OCI-LY3 (cell line): ENCODE results near the gene SH3RF3.

Experiments
- H2AFZ ChIP-seq: fragments of 200-600, 300-600 bp; shearing (Covaris generic); 2 replicates; pipeline ENCODE4 v1.6.0; 2014; ENCODE audit warnings: antibody characterized with exemption, low read depth, low read length
- H3K27ac ChIP-seq: fragments of 200-600, 300-600 bp; sonication (generic); 2 replicates; pipeline ENCODE4 v1.5.1; 2014; ENCODE audit warnings: mild to moderate bottlenecking, low read length, moderate library complexity, mixed read lengths
- H3K27me3 ChIP-seq: fragments of 200-600, 300-600 bp; sonication (generic); 2 replicates; pipeline ENCODE4 v1.6.1; 2014; ENCODE audit warnings: low read depth, low read length, mixed read lengths
- H3K36me3 ChIP-seq: fragments of 200-600, 300-600 bp; sonication (generic); replicated peaks from 2 replicates; pipeline ENCODE3; 2014; ENCODE audit warnings: low read depth, low read length, mixed read lengths
- H3K4me1 ChIP-seq: fragments of 300-600, 200-600 bp; sonication (generic); 2 replicates; pipeline ENCODE4 v1.6.1; 2014; ENCODE audit warnings: low read length, mixed read lengths
- H3K4me2 ChIP-seq: fragments of 200-600, 300-600 bp; sonication (generic); 2 replicates; pipeline ENCODE4 v1.6.1; 2014; ENCODE audit warnings: low read length, mixed read lengths
- H3K4me3 ChIP-seq: fragments of 300-600, 200-600 bp; sonication (generic); 2 replicates; pipeline ENCODE4 v1.5.1; 2014; ENCODE audit warnings: antibody characterized with exemption, mild to moderate bottlenecking, low read length, moderate library complexity
- H3K79me2 ChIP-seq: fragments of 300-600, 200-600 bp; shearing (Covaris generic); 2 replicates; pipeline ENCODE4 v1.6.1; 2014; ENCODE audit warnings: mild to moderate bottlenecking, low read length, mixed read lengths
- H3K9ac ChIP-seq: fragments of 300-600, 200-600 bp; shearing (Covaris generic); 2 replicates; pipeline ENCODE4 v1.6.0; 2014; ENCODE audit warnings: mild to moderate bottlenecking, low read length, moderate library complexity
- H3K9me3 ChIP-seq: fragments of 200-600, 300-600 bp; shearing (Covaris generic); 2 replicates; pipeline ENCODE4 v1.6.1; 2014; ENCODE audit warnings: low read length, mixed read lengths; ENCODE audit not compliant: insufficient read depth
- H4K20me1 ChIP-seq: fragments of 200-600, 300-600 bp; sonication (generic); 2 replicates; pipeline ENCODE4 v1.6.1; 2016; ENCODE audit warnings: low read length, mixed read lengths; ENCODE audit not compliant: insufficient read depth
- EZH2phosphoT487 ChIP-seq: fragments of 200-600 bp; shearing (Covaris generic); IDR thresholded peaks from 2 replicates; pipeline ENCODE4 v1.6.1; 2018; ENCODE audit warnings: antibody characterized with exemption, mixed run types, low read depth
- TF ChIP-seq, protein P1 (sequence below): fragments of 200-600, 300-600 bp; sonication (generic); IDR thresholded peaks from 2 replicates; pipeline ENCODE4 v1.5.1; 2014; ENCODE audit warnings: antibody characterized with exemption, low read length, low read depth

Gene SH3RF3

DNA sequence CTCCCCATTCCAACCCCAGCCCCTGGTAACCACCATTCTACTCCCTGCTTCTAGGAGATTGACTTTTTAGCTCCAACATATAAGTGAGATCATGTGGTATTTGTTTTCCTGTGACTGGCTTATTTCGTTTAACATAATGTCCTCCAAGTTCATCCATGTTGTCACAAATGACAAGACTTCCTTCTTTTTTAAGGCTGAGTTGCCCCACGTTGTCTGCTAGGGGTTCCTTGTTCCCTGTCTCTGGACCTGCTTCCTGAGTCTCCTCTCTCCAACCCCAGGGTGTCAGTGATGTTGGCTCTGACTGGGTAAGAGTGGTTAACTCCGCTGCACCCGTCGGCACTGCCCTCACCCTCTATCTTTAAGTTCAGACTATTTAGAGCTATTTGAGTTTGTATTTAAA lies 175.2 kb downstream of the SH3RF3 start:
- H4K20me1 ChIP-seq, result no peaks in the 10 kb centered on the region
- no peak overlapping the region for H2AFZ ChIP-seq
- H3K4me2 ChIP-seq, result no peak overlapping the region
- H3K4me1 ChIP-seq, result no peaks in the 10 kb centered on the region
- no peak overlapping the region for H3K4me3 ChIP-seq
- H3K27ac ChIP-seq, result no peak overlapping the region
- H3K9ac ChIP-seq, result no peak overlapping the region
- no peaks in the 10 kb centered on the region for H3K79me2 ChIP-seq
- H3K9me3 ChIP-seq, result no peaks in the 10 kb centered on the region
- no peak for TF ChIP-seq EZH2phosphoT487
- TF ChIP-seq, protein P1, sequence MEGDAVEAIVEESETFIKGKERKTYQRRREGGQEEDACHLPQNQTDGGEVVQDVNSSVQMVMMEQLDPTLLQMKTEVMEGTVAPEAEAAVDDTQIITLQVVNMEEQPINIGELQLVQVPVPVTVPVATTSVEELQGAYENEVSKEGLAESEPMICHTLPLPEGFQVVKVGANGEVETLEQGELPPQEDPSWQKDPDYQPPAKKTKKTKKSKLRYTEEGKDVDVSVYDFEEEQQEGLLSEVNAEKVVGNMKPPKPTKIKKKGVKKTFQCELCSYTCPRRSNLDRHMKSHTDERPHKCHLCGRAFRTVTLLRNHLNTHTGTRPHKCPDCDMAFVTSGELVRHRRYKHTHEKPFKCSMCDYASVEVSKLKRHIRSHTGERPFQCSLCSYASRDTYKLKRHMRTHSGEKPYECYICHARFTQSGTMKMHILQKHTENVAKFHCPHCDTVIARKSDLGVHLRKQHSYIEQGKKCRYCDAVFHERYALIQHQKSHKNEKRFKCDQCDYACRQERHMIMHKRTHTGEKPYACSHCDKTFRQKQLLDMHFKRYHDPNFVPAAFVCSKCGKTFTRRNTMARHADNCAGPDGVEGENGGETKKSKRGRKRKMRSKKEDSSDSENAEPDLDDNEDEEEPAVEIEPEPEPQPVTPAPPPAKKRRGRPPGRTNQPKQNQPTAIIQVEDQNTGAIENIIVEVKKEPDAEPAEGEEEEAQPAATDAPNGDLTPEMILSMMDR, result no peak
- H3K27me3 ChIP-seq, result no peaks in the 10 kb centered on the region
- H3K36me3 ChIP-seq, result no peaks in the 10 kb centered on the region

DNA sequence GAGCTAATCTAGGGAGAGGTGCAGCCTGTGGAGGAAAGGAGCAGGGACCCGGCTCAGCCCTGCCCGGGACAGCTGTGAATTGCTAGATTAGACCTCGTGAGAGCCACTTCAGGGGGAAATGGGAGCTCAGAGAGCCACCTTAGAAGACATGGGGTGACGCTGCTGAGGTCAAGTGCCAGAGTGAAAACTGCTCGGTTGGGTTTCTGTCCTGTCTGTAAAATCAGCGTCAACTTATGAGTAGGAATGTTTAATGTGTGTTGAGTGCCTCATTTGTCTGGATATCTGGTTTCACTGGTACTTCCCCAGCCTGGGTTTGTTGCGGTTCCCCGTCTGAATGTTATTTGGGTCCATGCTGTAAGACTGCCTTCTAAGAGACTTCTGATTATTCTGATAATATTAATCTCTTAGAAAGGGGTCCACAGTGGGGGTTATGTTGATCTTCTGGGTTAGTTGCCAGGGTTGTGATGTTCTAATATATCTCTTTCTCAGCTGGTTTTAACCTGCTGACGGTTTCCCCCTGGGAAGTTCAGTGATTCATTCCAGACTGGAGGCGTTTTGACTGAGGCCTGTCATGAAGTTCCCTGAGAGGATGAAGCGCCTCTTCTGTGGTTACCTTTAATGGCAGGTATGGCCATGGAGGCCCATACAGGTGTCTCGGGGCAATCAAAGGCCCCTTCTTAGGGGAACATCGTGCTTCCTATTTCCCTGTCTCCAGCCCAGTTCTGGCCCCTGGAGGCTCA lies 175.9 kb downstream of the SH3RF3 start:
- Histone ChIP-seq H3K4me1 (no peaks in the 10 kb centered on the region), H3K27me3 (no peaks in the 10 kb centered on the region), H3K4me3 (no peak overlapping the region), H3K4me2 (no peak overlapping the region), H3K36me3 (no peaks in the 10 kb centered on the region), H3K79me2 (no peaks in the 10 kb centered on the region), H2AFZ (no peak overlapping the region), H3K9me3 (no peaks in the 10 kb centered on the region), H4K20me1 (no peaks in the 10 kb centered on the region), H3K9ac (no peak overlapping the region), H3K27ac (no peak overlapping the region)
- TF ChIP-seq, protein P1, result no peak
- no peak for TF ChIP-seq EZH2phosphoT487

DNA sequence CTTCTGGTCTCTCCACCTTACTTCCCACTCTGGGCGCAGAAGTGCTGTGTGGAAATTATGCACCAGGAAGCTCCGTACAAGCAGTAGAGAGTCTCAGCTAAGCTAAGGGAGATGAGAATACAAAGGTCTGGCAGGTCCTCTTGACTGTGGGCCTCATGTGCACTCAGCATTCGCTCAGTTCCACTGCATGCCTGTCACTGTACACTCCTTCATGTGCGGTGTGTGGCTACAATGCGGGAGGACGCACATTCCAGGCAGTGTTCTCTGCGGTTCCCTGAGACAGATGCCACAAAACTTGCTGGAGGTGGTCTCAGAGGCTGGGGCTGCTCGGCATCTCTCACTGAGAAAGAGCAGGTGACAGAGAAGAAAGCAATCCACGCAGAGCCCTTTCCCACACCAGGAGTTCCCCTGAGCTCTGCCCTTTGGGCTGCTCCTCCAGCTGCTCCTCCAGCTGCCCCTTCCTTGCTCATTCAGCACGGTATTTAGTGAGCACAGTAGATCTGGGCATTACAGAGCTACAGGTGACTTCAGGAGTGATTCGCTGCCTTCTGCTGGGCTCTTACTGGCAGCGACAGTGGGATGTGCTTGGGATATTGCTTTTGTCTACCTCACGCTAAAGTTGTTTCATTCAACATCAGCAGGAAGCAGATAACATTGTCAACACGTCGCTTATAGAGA lies 176.6 kb downstream of the SH3RF3 start:
- TF ChIP-seq, protein P1, result no peak
- no peak for TF ChIP-seq EZH2phosphoT487
- Histone ChIP-seq H3K4me2 (no peak overlapping the region), H3K4me1 (no peaks in the 10 kb centered on the region), H4K20me1 (no peaks in the 10 kb centered on the region), H3K27me3 (no peaks in the 10 kb centered on the region), H2AFZ (no peak overlapping the region), H3K4me3 (no peak overlapping the region), H3K36me3 (no peaks in the 10 kb centered on the region), H3K9me3 (no peaks in the 10 kb centered on the region), H3K79me2 (no peaks in the 10 kb centered on the region), H3K9ac (no peak overlapping the region), H3K27ac (no peak overlapping the region)

DNA sequence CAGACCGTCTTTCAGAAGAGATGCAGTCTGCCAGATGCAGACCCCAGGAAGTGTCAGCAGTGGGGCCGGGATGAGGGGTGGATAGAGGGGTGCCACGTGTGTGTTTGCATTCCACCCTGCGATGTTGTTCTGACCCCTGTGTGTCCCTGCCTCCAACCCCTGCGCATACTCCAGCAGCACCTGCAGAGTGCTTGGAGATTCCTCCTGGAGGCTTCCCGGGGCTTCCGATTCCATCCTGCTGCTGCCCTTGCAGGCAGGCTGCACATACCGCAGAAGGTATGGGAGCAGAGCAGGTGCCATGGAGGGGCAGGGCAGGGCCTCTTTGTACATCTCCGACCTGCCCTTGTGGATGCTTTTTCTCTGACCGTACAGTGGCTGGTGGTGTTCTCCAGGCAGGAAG lies 177.2 kb downstream of the SH3RF3 start:
- Histone ChIP-seq H3K4me2 (no peak overlapping the region), H2AFZ (no peak overlapping the region), H3K79me2 (no peaks in the 10 kb centered on the region), H3K9ac (no peak overlapping the region), H3K9me3 (no peaks in the 10 kb centered on the region), H3K36me3 (no peaks in the 10 kb centered on the region), H3K27ac (no peak overlapping the region), H3K27me3 (no peaks in the 10 kb centered on the region), H3K4me3 (no peak overlapping the region), H4K20me1 (no peaks in the 10 kb centered on the region), H3K4me1 (no peaks in the 10 kb centered on the region)
- no peak for TF ChIP-seq EZH2phosphoT487
- TF ChIP-seq, protein P1, result no peak
